Placental pericyte (primary cell): ENCODE results near the gene MAD2L1. TPM values are rescaled to one million over a fixed set of nuclear protein-coding genes. Genes with fewer than 3 reads are reported as not detected.

ENCODE experiments used
- total RNA-seq: library from RNA; depleted of rRNA; stranded (reverse); fragments of >200 nt; gene quantifications from 2 replicates; pipeline ENCODE4 v1.2.3, GENCODE V29; 2012

Gene MAD2L1
- 0.88 and 42.8 TPM in 2 replicates for total RNA-seq

GRCh38 chr4:120066517-120067340, at the start of gene MAD2L1:
Gene MAD2L1, minus strand, starts transcription at chr4:120066848. Its CDS starts 114 bp downstream, at chr4:120066734.

